HepG2 (cell line): ENCODE results near the gene SLBP. TPM values are rescaled to one million over a fixed set of nuclear protein-coding genes. Genes with fewer than 3 reads are reported as not detected.

Source experiments
- AHR ChIP-seq: IDR thresholded peaks from 2 replicates; pipeline ENCODE4 v1.6.1; 2018; ENCODE audit warnings: missing genetic modification reagents, missing compliant biosample characterization
- CC2D1A ChIP-seq: sonication (generic); formaldehyde crosslinking; IDR thresholded peaks from 2 replicates; pipeline ENCODE4 v1.8.1; 2023; ENCODE audit warnings: mild to moderate bottlenecking, missing genetic modification reagents
- CCAR2 ChIP-seq: fragments of 200-400 bp; formaldehyde crosslinking; optimal IDR thresholded peaks from 2 replicates; pipeline ENCODE3; 2018; ENCODE audit warnings: low read depth, mild to moderate bottlenecking, low read length, moderate library complexity
- HMG20A ChIP-seq: IDR thresholded peaks from 2 replicates; pipeline ENCODE4 v1.6.1; 2016; ENCODE audit warnings: borderline replicate concordance
- HNRNPL ChIP-seq: fragments of 200-400 bp; formaldehyde crosslinking; IDR thresholded peaks from 2 replicates; pipeline ENCODE4 v1.6.1; 2017; ENCODE audit warnings: mild to moderate bottlenecking, low read depth, low read length
- MTF1 ChIP-seq: sonication (generic); formaldehyde crosslinking; IDR thresholded peaks from 2 replicates; pipeline ENCODE4 v1.5.0; 2020; ENCODE audit warnings: missing genetic modification reagents
- NFE2L1 ChIP-seq: sonication (generic); formaldehyde crosslinking; IDR thresholded peaks from 2 replicates; pipeline ENCODE4 v1.4.0; 2020; ENCODE audit warnings: missing genetic modification reagents, mild to moderate bottlenecking, borderline replicate concordance
- PAX8 ChIP-seq: sonication (generic); formaldehyde crosslinking; IDR thresholded peaks from 2 replicates; pipeline ENCODE4 v1.8.0; 2022; ENCODE audit warnings: mild to moderate bottlenecking, missing genetic modification reagents, borderline replicate concordance
- POLR2A ChIP-seq, 2 experiments: IDR thresholded peaks; 2 replicates each; pipeline ENCODE4 v1.6.1; 2011; ENCODE audit warnings: low read depth in 2 of 2, low read length in 2 of 2, mild to moderate bottlenecking in 1 of 2, moderate library complexity in 1 of 2; ENCODE audit not compliant: insufficient read depth in 1 of 2
- POLR2AphosphoS5 ChIP-seq: IDR thresholded peaks from 2 replicates; pipeline ENCODE4 v1.6.1; 2012; ENCODE audit warnings: low read depth, low read length
- YEATS2 ChIP-seq: sonication (generic); formaldehyde crosslinking; IDR thresholded peaks from 2 replicates; pipeline ENCODE4 v1.4.0; 2020; ENCODE audit warnings: missing genetic modification reagents, borderline replicate concordance
- ZFP62 ChIP-seq: sonication (generic); formaldehyde crosslinking; IDR thresholded peaks from 2 replicates; pipeline ENCODE4 v1.4.0; 2020; ENCODE audit warnings: missing genetic modification reagents
- ZFYVE20 ChIP-seq: sonication (generic); formaldehyde crosslinking; IDR thresholded peaks from 2 replicates; pipeline ENCODE4 v1.8.0; 2023; ENCODE audit warnings: low read depth, mild to moderate bottlenecking, moderate library complexity, missing genetic modification reagents, borderline replicate concordance
- ZNF367 ChIP-seq: sonication (generic); formaldehyde crosslinking; IDR thresholded peaks from 2 replicates; pipeline ENCODE4 v1.4.0; 2020; ENCODE audit warnings: missing genetic modification reagents, borderline replicate concordance
- ZNF629 ChIP-seq: sonication (generic); formaldehyde crosslinking; conservative IDR thresholded peaks from 2 replicates; pipeline ENCODE4 v1.5.0; 2020; ENCODE audit warnings: missing genetic modification reagents
- polyA plus RNA-seq, 8 experiments: library from polyadenylated mRNA; depleted of rRNA in 3 of 8; stranded (reverse) in 7 of 8; unstranded in 1 of 8; fragments of >200 nt; fragmentation: Illumina TruSeq in 4 of 8; extraction: Trizol in 4 of 8; gene quantifications; 2 replicates each; pipeline versions ENCODE4 v1.2.1 to v1.2.3, GENCODE V29; 2011 to 2016; ENCODE audit warnings: low read depth in 4 of 8, missing spikeins in 1 of 8, mixed read lengths in 1 of 8; ENCODE audit not compliant: insufficient read depth in 1 of 8
- total RNA-seq, 5 experiments: library from RNA; depleted of rRNA; stranded (reverse); fragments of >200 nt; fragmentation: Illumina TruSeq; extraction: Trizol; gene quantifications; 2 replicates each; pipeline ENCODE4 v1.2.3, GENCODE V29; 2016; ENCODE audit warnings: low read depth in 1 of 5
- TF ChIP-seq, protein P1 (sequence below): sonication (generic); formaldehyde crosslinking; IDR thresholded peaks from 2 replicates; pipeline ENCODE4 v1.8.0; 2022; ENCODE audit warnings: mild to moderate bottlenecking, missing genetic modification reagents; ENCODE audit not compliant: insufficient replicate concordance
- TF ChIP-seq, protein P2 (sequence below): sonication (generic); formaldehyde crosslinking; IDR thresholded peaks from 2 replicates; pipeline ENCODE4 v1.4.0; 2020; ENCODE audit warnings: mild to moderate bottlenecking, missing genetic modification reagents
- TF ChIP-seq, protein P3 (sequence below): sonication (generic); formaldehyde crosslinking; IDR thresholded peaks from 2 replicates; pipeline ENCODE4 v1.5.1; 2020; ENCODE audit warnings: mild to moderate bottlenecking, missing genetic modification reagents, moderate library complexity
- TF ChIP-seq, protein P4 (sequence below): sonication (generic); formaldehyde crosslinking; IDR thresholded peaks from 2 replicates; pipeline ENCODE4 v1.4.0; 2020; ENCODE audit warnings: missing genetic modification reagents
- TF ChIP-seq, protein P5 (sequence below): sonication (generic); formaldehyde crosslinking; IDR thresholded peaks from 2 replicates; pipeline ENCODE4 v1.5.1; 2020; ENCODE audit warnings: mild to moderate bottlenecking, missing genetic modification reagents

The SLBP gene
- total and polyA plus RNA-seq, 2 of the 13 experiments (the other 11 are each of a cell fraction or from before 2014, with no cell fraction given), result 43.9 to 104 TPM

DNA sequence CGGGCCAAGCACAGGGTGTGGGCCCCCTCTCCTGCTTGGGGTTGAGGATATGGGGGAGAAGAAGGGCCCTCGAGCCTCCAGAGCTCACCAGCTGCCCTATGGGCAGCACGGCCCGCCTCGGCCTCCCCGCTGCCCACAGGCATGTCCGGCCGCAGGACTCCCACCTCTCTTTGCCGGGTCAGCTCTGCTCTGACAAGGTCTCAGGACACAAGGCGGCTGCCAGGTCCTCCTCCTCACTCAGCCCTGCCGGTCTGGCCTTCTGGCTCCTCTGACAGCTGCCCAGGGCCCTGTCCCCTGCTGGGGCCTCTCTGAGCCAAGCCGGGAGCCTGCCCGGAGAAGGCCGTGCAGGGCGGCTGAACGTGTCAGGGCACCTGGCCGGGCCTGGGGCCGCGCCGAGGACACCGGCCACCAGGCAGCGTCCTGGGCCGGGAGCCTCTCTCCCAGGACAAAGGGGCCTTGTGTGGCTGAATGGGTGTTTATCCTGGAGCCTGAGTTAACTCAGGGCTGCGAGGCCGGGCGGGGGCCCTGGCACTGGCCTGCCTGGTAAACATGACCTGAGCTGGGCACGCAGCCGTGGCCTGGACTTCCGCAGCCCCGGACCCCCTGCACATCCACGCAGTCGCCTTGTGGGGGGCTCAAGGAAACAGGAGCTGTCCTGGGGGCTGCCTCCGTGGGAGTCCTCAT lies 34.9 kb upstream of the SLBP start (continued):
- TF ChIP-seq, protein P1, sequence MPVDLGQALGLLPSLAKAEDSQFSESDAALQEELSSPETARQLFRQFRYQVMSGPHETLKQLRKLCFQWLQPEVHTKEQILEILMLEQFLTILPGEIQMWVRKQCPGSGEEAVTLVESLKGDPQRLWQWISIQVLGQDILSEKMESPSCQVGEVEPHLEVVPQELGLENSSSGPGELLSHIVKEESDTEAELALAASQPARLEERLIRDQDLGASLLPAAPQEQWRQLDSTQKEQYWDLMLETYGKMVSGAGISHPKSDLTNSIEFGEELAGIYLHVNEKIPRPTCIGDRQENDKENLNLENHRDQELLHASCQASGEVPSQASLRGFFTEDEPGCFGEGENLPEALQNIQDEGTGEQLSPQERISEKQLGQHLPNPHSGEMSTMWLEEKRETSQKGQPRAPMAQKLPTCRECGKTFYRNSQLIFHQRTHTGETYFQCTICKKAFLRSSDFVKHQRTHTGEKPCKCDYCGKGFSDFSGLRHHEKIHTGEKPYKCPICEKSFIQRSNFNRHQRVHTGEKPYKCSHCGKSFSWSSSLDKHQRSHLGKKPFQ (CRISPR knock-in tag), result peak; percentile 38
- TF ChIP-seq NFE2L1 (CRISPR knock-in tag) (no peak), CC2D1A (CRISPR knock-in tag) (no peak), ZNF629 (CRISPR knock-in tag) (no peak), ZFP62 (CRISPR knock-in tag) (no peak), CCAR2 (no peak), POLR2A (IDR thresholded peaks at IDR 0.05; ENCODE audit: insufficient read depth in 1 of 2, low read depth in 2 of 2, low read length in 2 of 2) (no peak), YEATS2 (CRISPR knock-in tag) (peak; percentile 29; the same call in 1 of the 2 replicates), ZFYVE20 (no peak), HNRNPL (peak; percentile 100), HMG20A (CRISPR knock-in tag) (no peak), PAX8 (CRISPR knock-in tag) (no peak; the same call in 1 of the 2 replicates), ZNF367 (CRISPR knock-in tag) (0 out of 2 replicates have a peak, but pooled peaks have one; percentile 46), POLR2AphosphoS5 (no peak), AHR (no peak), MTF1 (CRISPR knock-in tag) (peak; percentile 69; the same call in 1 of the 2 replicates)
- TF ChIP-seq, protein P2, sequence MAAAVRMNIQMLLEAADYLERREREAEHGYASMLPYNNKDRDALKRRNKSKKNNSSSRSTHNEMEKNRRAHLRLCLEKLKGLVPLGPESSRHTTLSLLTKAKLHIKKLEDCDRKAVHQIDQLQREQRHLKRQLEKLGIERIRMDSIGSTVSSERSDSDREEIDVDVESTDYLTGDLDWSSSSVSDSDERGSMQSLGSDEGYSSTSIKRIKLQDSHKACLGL (CRISPR knock-in tag), result peak; percentile 82
- TF ChIP-seq, protein P3, sequence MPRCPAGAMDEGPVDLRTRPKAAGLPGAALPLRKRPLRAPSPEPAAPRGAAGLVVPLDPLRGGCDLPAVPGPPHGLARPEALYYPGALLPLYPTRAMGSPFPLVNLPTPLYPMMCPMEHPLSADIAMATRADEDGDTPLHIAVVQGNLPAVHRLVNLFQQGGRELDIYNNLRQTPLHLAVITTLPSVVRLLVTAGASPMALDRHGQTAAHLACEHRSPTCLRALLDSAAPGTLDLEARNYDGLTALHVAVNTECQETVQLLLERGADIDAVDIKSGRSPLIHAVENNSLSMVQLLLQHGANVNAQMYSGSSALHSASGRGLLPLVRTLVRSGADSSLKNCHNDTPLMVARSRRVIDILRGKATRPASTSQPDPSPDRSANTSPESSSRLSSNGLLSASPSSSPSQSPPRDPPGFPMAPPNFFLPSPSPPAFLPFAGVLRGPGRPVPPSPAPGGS (CRISPR knock-in tag), result no peak
- TF ChIP-seq, protein P4, sequence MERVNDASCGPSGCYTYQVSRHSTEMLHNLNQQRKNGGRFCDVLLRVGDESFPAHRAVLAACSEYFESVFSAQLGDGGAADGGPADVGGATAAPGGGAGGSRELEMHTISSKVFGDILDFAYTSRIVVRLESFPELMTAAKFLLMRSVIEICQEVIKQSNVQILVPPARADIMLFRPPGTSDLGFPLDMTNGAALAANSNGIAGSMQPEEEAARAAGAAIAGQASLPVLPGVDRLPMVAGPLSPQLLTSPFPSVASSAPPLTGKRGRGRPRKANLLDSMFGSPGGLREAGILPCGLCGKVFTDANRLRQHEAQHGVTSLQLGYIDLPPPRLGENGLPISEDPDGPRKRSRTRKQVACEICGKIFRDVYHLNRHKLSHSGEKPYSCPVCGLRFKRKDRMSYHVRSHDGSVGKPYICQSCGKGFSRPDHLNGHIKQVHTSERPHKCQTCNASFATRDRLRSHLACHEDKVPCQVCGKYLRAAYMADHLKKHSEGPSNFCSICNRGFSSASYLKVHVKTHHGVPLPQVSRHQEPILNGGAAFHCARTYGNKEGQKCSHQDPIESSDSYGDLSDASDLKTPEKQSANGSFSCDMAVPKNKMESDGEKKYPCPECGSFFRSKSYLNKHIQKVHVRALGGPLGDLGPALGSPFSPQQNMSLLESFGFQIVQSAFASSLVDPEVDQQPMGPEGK (CRISPR knock-in tag), result peak; percentile 95
- TF ChIP-seq, protein P5, sequence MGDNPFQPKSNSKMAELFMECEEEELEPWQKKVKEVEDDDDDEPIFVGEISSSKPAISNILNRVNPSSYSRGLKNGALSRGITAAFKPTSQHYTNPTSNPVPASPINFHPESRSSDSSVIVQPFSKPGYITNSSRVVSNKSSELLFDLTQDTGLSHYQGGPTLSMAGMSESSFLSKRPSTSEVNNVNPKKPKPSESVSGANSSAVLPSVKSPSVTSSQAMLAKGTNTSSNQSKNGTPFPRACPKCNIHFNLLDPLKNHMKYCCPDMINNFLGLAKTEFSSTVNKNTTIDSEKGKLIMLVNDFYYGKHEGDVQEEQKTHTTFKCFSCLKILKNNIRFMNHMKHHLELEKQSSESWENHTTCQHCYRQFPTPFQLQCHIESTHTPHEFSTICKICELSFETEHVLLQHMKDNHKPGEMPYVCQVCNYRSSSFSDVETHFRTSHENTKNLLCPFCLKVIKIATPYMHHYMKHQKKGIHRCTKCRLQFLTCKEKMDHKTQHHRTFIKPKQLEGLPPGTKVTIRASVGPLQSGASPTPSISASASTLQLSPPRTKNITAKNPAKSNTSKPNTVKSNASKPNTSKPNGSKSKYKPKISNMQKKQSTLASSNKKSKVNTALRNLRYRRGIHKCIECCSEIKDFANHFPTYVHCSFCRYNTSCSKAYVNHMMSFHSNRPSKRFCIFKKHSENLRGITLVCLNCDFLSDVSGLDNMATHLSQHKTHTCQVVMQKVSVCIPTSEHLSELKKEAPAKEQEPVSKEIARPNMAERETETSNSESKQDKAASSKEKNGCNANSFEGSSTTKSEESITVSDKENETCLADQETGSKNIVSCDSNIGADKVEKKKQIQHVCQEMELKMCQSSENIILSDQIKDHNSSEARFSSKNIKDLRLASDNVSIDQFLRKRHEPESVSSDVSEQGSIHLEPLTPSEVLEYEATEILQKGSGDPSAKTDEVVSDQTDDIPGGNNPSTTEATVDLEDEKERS (CRISPR knock-in tag), result peak; percentile 87; the same call in 1 of the 2 replicates
